DOHH2 (cell line): ENCODE results near the gene CCDC88C.

Experiments used
- CTCF ChIP-seq: fragments of 200-600 bp; sonication (generic); IDR thresholded peaks from one replicate; pipeline ENCODE4 v1.5.1; 2014; ENCODE audit warnings: antibody characterized with exemption, mild to moderate bottlenecking, low read depth, low read length; ENCODE audit not compliant: poor library complexity, severe bottlenecking
- EZH2phosphoT487 ChIP-seq: fragments of 200-600 bp; sonication (generic); IDR thresholded peaks from 2 replicates; pipeline ENCODE4 v1.6.1; 2017; ENCODE audit warnings: borderline replicate concordance, mild to moderate bottlenecking, antibody characterized with exemption, low read length, moderate library complexity, mixed read lengths

DNA sequence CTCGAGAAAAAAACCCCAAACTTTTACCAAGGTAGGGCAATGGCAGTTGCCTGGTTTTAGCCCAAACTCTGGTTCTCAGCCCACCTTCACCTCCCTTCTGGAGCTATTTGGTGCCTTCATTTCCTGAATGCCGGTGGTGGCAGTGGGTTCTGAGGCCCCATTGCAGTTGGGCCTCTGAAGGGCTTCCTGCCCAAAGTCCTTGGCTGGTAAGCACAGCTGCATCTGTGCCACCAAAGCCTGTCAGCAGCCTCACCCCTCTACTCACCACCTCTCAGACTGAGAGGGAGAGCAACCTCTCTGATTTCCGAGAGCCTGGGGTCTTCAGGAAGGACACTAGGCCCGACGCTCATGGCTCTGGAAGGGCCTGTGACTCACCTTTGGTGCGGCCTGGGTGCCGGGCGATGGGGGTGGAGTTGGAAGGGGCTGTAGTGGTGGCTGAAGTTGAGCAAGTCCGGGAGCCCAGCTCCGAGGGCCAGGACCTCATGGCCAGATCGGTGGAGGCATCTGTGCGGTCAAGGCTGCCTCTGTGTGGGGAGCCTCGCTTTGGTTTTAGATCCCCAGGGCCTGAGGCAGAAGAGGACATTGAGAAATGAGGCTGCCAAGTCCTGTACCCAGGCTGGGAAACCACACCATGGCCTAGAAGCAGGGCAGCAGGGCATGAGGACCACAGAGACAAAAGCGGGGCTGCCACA is 134.5 kb downstream of the CCDC88C start:
- no peak for TF ChIP-seq CTCF
- TF ChIP-seq EZH2phosphoT487: no peak
